HEK293T (cell line): ENCODE results near the gene CD82.

Experiments used
- BHLHE40 ChIP-seq: fragments of 450-650 bp; IDR thresholded peaks from 2 replicates; pipeline ENCODE4 v1.6.1; 2016; ENCODE audit warnings: mild to moderate bottlenecking, moderate library complexity, borderline replicate concordance
- CTBP1 ChIP-seq: fragments of 450-650 bp; IDR thresholded peaks from 2 replicates; pipeline ENCODE4 v1.6.1; 2016; ENCODE audit warnings: borderline replicate concordance
- ELF4 ChIP-seq: fragments of 450-650 bp; IDR thresholded peaks from 2 replicates; pipeline ENCODE4 v1.6.1; 2017; ENCODE audit warnings: antibody characterized with exemption
- FOXA1 ChIP-seq: fragments of 450-650 bp; IDR thresholded peaks from 2 replicates; pipeline ENCODE4 v1.6.1; 2016; ENCODE audit warnings: mild to moderate bottlenecking
- FOXK2 ChIP-seq: fragments of 450-650 bp; IDR thresholded peaks from 2 replicates; pipeline ENCODE4 v1.6.1; 2016; ENCODE audit warnings: mild to moderate bottlenecking
- FOXM1 ChIP-seq: fragments of 450-650 bp; IDR thresholded peaks from 2 replicates; pipeline ENCODE4 v1.6.1; 2017; ENCODE audit warnings: mild to moderate bottlenecking, borderline replicate concordance
- L3MBTL2 ChIP-seq: fragments of 450-650 bp; conservative IDR thresholded peaks from 2 replicates; pipeline ENCODE4 v1.6.1; 2016; ENCODE audit warnings: mild to moderate bottlenecking
- PKNOX1 ChIP-seq: fragments of 450-650 bp; IDR thresholded peaks from 2 replicates; pipeline ENCODE4 v1.6.1; 2016
- SP1 ChIP-seq: fragments of 450-650 bp; IDR thresholded peaks from 2 replicates; pipeline ENCODE4 v1.6.1; 2017
- SUZ12 ChIP-seq: fragments of 450-650 bp; IDR thresholded peaks from 2 replicates; pipeline ENCODE4 v1.6.1; 2016; ENCODE audit warnings: mild to moderate bottlenecking
- TARDBP ChIP-seq: fragments of 450-650 bp; IDR thresholded peaks from 2 replicates; pipeline ENCODE4 v1.6.1; 2016

- TF ChIP-seq TARDBP, result no peak
- TF ChIP-seq SP1, result no peak
- TF ChIP-seq FOXM1, result no peak
- no peak for TF ChIP-seq CTBP1
- TF ChIP-seq BHLHE40, result no peak
- no peak for TF ChIP-seq ELF4
- TF ChIP-seq FOXA1, result no peak
- TF ChIP-seq SUZ12, result no peak
- no peak for TF ChIP-seq FOXK2
- TF ChIP-seq PKNOX1, result no peak
- no peak for TF ChIP-seq L3MBTL2
Observed at GRCh38 chr11:44559207-44559939, 6.1 kb upstream of the CD82 start.
